ENCODE data around the gene TOPORS. TPM values are rescaled to one million over a fixed set of nuclear protein-coding genes. Genes with fewer than 3 reads are reported as not detected.
"Not testable (repeated sequence)": the region's sequence is repeated elsewhere in the genome, so short reads cannot be mapped to it uniquely, and the experiment has no call there.

The TOPORS gene
- total RNA-seq, 6 donors from 2014 or later = 11.2 to 25.7 (median 14.2) TPM

DNA sequence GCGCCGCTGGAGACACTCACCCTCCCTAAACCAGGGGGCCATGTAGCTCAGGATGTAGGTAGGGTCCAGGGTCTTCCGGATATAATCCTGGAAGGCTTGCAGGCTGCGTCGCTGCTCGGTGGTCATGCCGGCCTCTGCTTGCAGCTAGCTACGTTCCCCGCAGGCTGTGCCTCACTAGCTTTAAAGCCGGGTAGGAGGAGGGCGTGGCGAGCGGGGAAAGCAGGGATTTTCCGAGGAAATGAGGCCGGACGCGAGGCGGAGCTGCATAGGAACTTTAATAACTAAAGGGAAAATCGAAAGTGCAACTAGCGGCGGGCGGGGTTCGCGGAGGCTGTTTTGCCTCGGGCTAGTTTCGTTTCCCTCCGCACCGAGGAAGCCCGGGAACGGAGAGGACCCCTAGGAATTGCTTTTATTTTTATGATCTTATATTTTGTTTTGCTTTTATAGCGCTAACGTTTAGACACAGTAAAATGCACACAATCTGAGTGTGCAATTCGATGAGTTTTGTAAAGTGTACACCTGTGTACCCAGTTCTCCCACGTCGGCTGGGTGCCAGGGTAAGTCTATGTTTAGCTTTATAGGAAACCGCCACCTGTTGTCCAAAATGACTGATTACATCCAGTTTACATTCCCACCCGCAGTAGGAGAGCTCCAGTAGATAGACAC, 26.2 kb downstream of the TOPORS start, which contains the start of gene RIGI:
RIGI (minus strand) TSS at position 156 of the 666 bp plus-strand sequence; CDS start at position 126, 30 bp downstream.
- 1% methylated on average over 37 of the region's 37 CpGs for WGBS, 2 donors
- no peaks in the 10 kb centered on the region for H3K36me3 ChIP-seq
- peak; percentile 89 to 96 for DNase-seq
- no peaks in the 10 kb centered on the region for H3K27me3 ChIP-seq
- peak; percentile 94 to 98 for ATAC-seq (ENCODE audit: low FRiP score in 2 of 2)
- H3K9me3 ChIP-seq = no peaks in the 10 kb centered on the region
- peak within 1 kb of the TSS; percentile 86 to 90 (median 89) for H3K27ac ChIP-seq
- peaks cover 18 to 33% (median 24%) of the 10 kb centered on the region in 4 donors for H3K4me1 ChIP-seq
- peak; percentile 65 to 98 for TF ChIP-seq POLR2AphosphoS5 (IDR thresholded peaks at IDR 0.05)
- TF ChIP-seq POLR2A (IDR thresholded peaks at IDR 0.05) = peak in 3 of 4 donors; percentile 39 to 77 (median 69)
- peak in 4 of 6 experiments; percentile 36 to 56 (median 48) for TF ChIP-seq CTCF (IDR thresholded peaks at IDR 0.05)
- peak in 2 of 4 donors; percentile 3 to 27 for TF ChIP-seq EP300 (IDR thresholded peaks at IDR 0.05)
- H3K4me3 ChIP-seq = peak within 1 kb of the TSS; percentile 47 to 85 (median 64)

DNA sequence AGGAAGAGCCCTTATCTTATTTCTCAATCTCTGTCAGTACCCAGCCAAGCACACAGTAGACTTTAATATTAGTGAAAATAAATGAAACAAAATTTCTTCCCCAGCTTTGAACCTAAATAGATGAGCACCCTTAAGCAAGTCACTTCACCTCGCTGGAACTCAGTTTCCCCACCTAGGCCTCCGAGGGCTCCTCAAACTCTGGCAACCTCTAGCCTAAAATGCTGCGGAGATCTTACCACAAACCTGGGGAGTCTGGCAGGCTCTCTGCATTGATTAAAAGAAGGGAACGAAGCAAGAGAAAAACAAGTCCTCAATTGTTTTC, 26.7 kb downstream of the TOPORS start:
- Histone ChIP-seq H3K27ac (peak overlapping the region; percentile 86 to 90 (median 89)), H3K36me3 (no peaks in the 10 kb centered on the region), H3K27me3 (no peaks in the 10 kb centered on the region), H3K4me3 (peak overlapping the region; percentile 47 to 85 (median 64)), H3K9me3 (no peaks in the 10 kb centered on the region), H3K4me1 (peaks cover 18 to 33% (median 24%) of the 10 kb centered on the region in 4 donors)
- no peak for DNase-seq
- no peak for ATAC-seq (ENCODE audit: low FRiP score in 2 of 2)
- no peak for TF ChIP-seq EP300 (IDR thresholded peaks at IDR 0.05)
- TF ChIP-seq CTCF (IDR thresholded peaks at IDR 0.05) = no peak
- TF ChIP-seq POLR2A (IDR thresholded peaks at IDR 0.05) = no peak
- no peak for TF ChIP-seq POLR2AphosphoS5 (IDR thresholded peaks at IDR 0.05)
- 0% methylated on average over 4 of the region's 4 CpGs for WGBS, 2 donors

DNA sequence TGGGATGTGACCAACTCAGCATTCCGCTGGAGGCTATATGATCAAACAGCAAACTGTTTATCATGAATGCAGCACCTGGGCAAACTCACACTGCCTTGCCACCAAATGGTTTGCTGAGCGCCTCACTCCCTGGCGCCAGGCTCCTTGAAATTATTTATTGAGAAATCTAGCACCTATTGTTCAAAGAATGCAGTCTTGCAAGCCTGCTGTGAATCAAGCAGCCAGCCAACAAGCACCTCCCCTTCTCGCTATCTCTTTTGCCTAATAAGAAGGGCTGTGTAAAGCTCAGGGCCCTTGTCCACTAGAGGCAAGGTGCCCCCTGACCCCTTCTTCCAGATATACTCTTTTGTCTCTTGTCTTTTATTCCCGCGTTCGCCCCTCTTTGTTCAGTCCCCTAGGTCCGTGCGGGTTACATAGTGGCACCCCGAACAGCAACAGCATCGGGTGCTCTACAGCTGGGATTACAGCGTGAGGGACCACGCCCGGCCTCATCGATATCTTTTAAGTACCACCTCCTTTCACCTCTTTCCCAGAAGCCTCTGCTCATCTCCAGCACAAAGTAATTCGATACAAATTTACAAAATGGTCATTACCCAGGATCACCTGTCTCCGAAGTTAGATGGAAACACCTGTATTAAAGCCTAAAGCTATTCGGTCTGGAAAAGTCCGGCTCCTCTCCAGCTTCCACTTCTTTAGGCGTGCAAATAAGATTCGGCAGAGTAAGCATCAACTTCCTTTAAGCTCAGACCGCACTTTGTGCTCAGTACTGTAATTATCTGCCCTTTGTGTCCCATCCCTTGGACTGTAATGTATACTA, 27.3 kb downstream of the TOPORS start:
- Histone ChIP-seq H3K27me3 (no peaks in the 10 kb centered on the region), H3K9me3 (no peaks in the 10 kb centered on the region), H3K4me3 (peak overlapping the region; percentile 47 to 85 (median 64)), H3K4me1 (peaks cover 18 to 33% (median 24%) of the 10 kb centered on the region in 4 donors), H3K36me3 (peaks cover 0 to under 1% (median 0%) of the 10 kb centered on the region in 4 donors), H3K27ac (peak overlapping the region; percentile 86 to 90 (median 89))
- WGBS, 2 donors = 20 to 22% methylated on average over 22 of the region's 22 CpGs
- DNase-seq (peak in 1 of 2 donors; percentile 45), ATAC-seq (ENCODE audit: low FRiP score in 2 of 2) (peak; percentile 49 to 52)
- no peak for TF ChIP-seq POLR2AphosphoS5 (IDR thresholded peaks at IDR 0.05)
- TF ChIP-seq CTCF (IDR thresholded peaks at IDR 0.05) = no peak
- TF ChIP-seq POLR2A (IDR thresholded peaks at IDR 0.05) = no peak
- TF ChIP-seq EP300 (IDR thresholded peaks at IDR 0.05) = no peak

GRCh38 chr9:32524558-32524891, 27.9 kb downstream of the TOPORS start:
- DNase-seq; ATAC-seq (ENCODE audit: low FRiP score in 2 of 2); H3K27me3 ChIP-seq; H3K36me3 ChIP-seq; H3K9me3 ChIP-seq: not testable (repeated sequence)
- 74 to 77% methylated on average over 11 of the region's 11 CpGs for WGBS, 2 donors
- peaks cover 18 to 33% (median 24%) of the 10 kb centered on the region in 4 donors for H3K4me1 ChIP-seq
- H3K4me3 ChIP-seq = peak overlapping the region in 3 of 4 donors; percentile 47 to 85 (median 73)
- H3K27ac ChIP-seq = peak overlapping the region; percentile 86 to 90 (median 89)

GRCh38 chr9:32523910-32524309, 28.5 kb downstream of the TOPORS start:
- 83 to 89% methylated on average over 1 of the region's 1 CpG for WGBS, 2 donors
- Histone ChIP-seq H3K27ac (no peak overlapping the region), H3K27me3 (no peaks in the 10 kb centered on the region), H3K36me3 (peaks cover 0 to 3% (median 0%) of the 10 kb centered on the region in 4 donors), H3K4me3 (peak overlapping the region in 1 of 4 donors; percentile 85), H3K9me3 (no peaks in the 10 kb centered on the region), H3K4me1 (peaks cover 18 to 33% (median 24%) of the 10 kb centered on the region in 4 donors)
- TF ChIP-seq POLR2A (IDR thresholded peaks at IDR 0.05) (no peak), POLR2AphosphoS5 (IDR thresholded peaks at IDR 0.05) (no peak), EP300 (IDR thresholded peaks at IDR 0.05) (no peak), CTCF (IDR thresholded peaks at IDR 0.05) (no peak)
- no peak for ATAC-seq (ENCODE audit: low FRiP score in 2 of 2)
- no peak for DNase-seq

Measured in upper lobe of left lung (tissue), 6 donors.